SH-SY5Y (cell line): Measurements from ENCODE around the gene NEU2.

Experiments
- GATA2 ChIP-seq: IDR thresholded peaks from 2 replicates; pipeline ENCODE4 v1.6.1; 2011; ENCODE audit warnings: mild to moderate bottlenecking, low read depth, low read length
- GATA3 ChIP-seq: IDR thresholded peaks from 2 replicates; pipeline ENCODE4 v1.6.1; 2011; ENCODE audit warnings: low read depth, mild to moderate bottlenecking, low read length, moderate library complexity

The NEU2 gene

DNA sequence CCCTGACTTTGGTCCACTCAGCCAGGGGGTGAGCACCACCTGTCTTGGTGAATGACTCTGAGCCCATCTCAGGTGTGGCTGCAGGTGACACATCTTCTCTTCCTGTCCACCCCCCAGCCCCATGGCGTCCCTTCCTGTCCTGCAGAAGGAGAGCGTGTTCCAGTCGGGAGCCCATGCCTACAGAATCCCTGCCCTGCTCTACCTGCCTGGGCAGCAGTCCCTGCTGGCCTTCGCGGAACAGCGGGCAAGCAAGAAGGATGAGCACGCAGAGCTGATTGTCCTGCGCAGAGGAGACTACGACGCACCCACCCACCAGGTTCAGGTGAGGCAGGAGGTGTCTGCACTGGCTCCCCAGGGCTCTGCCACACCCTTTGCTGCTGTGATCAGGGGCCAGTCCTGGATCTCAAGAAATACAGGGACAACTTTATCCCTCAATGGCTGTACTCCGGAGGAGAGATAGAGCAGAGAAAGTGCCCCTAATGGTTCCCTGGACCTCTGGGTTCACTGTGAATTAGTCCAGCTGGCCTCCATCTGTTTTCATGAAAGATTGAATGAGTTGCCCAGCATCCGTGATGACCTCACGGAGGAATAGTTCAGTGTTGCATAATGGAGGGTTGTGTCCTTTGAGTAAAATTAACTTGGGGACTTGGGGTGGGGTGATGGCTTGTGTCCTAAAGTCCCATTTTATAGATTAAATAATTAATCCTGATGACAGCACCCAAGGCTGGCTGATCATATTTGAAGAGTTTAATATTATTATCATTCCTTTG, at the start of gene NEU2:
TSS of gene NEU2 (plus strand) at position 122 of the 770 bp plus-strand sequence. CDS start at position 122, 0 bp downstream.
- TF ChIP-seq GATA2 = no peak

DNA sequence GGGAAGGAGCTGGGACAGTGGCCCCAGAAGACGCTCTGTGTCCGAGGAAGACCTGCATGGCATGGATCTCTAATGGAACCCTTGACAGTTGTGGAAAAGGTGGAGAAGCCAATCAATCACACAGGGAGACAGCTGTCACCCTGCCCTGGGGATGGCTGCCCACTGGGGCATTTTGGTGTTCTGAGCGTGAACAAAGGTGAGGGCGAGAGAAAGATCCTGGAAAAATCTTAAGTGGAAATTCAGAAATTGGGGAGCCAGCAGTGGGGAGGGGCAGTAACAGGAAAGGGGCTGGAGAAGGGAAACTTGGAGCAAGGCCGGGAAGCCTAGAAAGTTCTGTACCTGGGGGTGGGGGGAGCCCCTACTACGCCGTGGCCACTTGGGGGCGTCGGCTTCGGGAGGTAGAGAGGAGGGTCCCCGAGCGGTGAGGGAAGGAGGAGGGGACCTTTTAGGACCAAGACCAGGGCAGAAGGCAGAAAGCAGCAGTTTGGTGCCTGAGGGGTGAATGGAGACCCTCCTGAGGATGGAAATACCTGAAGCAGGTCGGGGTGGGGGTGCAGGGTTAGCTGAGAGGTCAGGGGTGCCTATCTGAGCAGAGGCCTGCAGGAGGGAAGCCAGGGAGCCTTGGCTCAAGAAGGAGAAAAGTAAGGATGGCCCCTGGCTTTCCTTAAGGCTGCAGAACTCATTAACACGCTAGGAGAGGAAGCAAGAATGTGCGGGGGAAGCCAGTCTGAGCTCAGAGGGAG, 49.4 kb upstream of the NEU2 start:
- TF ChIP-seq GATA3 (no peak), GATA2 (no peak)

DNA sequence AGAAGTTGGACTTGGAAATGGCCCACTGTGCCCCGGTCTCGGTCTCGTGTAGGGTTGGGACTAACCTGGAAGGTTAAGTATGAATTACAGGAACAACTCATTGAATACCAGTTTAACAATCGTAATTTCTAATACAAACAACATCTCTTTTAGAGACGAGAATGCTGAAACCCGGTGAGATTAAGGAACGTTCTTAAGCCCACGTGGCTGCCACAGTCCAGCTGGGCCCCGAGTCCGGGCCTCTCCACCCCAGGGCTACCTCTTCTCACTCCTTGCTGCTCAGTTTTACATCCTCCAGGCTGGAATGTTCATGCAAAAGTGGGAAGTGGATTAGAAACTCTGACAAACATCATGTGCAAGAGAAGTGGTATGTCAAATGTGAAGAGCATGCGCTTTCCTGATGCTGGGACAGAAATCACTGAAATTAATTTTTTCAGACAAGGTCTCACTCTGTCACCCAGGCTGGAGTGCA, 48.8 kb upstream of the NEU2 start:
- TF ChIP-seq GATA2 (no peak), GATA3 (no peak)

DNA sequence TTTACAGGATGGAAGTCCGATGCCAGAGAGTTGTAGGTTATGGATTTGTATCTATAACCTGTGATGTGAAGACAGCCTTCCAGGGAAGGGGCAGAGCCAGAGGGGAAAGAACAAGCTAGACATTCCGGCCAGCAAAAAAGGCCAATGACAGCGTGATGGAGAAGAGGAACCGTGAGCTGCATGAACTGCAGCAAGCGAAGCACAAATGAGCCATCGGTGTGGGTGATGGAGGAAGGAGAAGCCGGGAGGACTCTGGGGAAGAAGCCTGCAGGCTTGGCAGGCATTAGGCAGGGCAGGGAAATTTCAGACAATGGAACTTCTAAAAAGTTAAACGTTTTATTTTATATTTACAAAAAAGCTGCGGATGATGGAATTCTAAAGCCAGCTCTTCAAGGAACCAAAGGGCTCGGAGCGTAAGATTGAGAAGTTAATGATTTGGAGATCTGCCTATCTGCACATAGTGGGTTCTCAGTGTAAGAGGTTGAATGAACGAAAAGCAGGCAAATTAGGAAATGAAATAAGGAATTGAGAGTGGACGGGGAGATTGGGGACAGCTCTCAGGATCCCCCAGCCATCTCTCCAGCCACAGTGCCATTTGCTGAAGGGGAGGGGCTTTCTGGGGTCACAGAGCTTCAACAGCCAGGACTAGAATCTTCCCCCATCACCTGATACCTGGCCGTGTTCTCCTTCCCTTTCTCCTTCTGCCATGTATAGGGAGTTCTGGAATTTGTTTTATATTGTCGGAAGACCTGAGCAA, 47.8 kb upstream of the NEU2 start:
- TF ChIP-seq GATA2 = no peak
- TF ChIP-seq GATA3 = no peak

DNA sequence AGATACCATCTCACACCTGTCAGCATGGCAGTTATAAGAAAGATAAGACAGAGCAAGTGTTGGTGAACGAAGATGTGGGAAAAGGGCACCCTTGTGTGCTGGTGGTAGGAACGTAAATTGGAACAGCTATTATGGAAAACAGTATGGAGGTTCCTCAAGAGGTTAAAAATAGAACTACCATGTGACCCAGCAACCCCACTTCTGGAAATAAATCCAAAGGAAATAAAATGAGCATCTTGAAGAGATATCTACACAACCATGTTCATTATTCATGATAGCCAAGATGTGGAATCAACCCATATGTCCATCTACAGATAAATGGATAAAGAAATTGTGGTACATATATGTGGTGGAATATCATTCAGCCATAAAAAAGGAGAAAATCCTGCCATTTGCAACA, 46.3 kb upstream of the NEU2 start:
- TF ChIP-seq GATA2 = no peak
- no peak for TF ChIP-seq GATA3

DNA sequence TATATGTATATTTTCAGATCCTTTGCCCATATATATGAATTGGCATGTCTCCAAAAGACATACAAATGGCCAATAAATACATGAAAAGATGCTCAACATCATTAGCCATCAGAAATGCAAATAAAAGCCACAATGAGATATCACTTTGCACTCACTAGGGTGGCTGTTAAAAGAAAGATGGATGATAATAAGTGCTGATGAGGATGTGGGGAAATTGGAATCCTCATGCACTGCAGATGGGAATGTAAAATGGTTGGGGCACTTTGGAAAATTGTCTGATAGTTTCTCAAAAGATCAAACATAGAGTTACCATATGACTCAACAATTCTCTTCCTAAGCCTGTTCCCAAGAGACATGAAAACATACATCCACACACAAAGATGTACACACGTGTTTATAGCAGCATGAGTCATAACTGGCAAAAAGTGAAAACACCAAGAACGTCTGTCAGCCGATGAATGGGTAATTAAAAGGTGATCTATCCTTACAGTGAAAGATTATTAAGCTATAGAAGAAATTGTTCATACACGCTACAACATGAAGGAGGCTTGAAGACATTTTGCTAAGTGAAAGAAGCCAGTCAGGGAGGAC, 39.1 kb upstream of the NEU2 start:
- no peak for TF ChIP-seq GATA3
- no peak for TF ChIP-seq GATA2

DNA sequence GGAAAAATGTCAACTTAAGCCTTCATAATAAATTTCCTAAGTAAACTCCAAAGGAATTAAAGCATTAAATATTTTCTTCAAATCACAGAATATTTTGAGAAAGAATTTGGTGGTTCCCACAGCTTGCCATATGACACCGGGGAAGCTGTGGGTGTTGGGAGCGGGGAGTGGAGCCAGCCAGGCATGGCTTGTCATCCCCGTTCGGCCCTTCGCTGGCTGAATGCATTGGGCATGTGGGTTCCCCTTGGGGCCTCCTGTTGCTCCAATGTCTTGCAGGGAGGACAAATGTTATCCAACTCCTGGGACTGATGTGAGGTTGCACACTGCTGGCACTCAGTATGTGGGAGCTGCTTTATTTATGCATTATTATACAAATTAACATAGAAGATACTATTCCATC, 38.0 kb upstream of the NEU2 start:
- no peak for TF ChIP-seq GATA2
- no peak for TF ChIP-seq GATA3

DNA sequence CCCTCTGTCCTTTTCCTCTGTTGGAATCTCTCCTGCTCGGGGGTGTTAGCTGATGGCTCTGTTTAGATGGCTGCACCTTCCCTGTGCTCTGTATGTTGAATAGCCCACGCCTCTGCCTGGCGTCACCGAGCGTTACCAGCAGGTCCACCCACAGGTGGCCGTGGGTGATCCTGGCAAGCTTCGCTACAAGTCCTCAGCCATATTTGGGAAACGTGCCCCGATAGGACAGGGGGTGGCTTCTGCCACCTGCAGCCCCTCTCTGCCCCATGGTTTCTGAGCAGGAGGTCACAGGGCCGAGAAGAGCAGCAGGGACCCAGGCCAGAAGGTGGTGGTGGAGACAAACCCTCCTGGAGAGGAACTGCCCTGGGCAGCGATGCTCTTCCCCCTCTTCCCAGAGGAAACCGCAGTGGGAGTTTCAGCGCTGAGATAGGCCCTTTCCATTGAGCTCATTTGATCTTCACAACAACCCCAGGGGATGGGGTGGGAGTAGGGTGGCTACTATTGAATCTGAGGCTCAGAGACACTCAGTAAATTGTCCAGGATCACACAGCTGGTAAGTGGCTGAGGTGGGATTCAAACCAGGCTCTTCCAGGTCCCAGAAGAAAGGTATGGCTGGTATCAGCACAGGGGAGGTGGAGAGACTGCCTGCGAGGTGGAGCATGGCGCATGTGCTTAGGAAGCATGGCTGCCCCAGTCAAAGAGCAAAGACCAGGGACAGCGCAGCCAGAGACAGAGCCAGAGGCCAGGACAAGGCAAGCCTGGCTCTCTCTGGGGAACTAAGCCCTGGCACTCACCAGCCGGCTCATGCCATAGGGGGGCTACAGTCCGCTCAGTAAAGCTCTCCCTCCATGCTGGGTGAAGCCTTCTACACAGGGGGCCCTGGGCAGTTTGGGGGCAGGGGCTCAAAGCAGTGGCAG, 34.5 kb upstream of the NEU2 start:
- TF ChIP-seq GATA3 (no peak), GATA2 (no peak)

DNA sequence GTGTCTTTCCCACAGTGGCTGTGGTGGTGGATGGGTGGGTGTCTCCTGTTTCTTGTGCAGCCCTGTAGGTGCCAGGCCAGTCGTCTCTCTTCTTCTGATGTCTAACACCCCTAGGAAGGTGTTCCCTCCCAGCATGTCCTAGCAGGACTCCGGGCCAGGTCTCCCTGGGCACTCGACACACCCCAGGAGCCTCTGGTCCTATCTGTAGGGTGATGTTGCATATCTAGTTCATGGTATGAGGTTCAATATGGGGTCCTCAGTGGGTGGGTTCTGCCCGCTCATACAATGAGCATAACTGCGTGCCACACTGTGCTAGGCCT, 33.8 kb upstream of the NEU2 start:
- TF ChIP-seq GATA3 = no peak
- TF ChIP-seq GATA2 = no peak

DNA sequence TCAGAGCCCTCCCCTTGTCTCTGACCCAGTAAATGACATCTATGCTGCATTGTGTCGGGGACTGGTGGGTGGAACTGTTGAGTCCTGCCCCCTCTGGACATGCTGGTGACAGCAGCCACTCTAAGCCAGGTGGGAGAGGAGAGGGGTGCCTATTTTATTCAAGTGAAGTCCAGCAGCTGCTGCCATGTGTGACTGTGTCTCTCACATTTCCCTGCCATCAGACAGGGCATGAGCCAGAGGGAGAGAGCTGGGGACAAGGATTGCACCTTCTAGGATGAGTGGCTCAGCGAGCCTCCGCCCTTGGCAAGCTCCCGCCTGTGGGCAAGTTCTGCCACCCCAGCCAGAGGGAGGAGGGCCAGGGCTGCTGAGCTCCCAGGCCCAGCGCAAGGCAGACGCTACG, 33.1 kb upstream of the NEU2 start:
- TF ChIP-seq GATA2 (no peak), GATA3 (no peak)

DNA sequence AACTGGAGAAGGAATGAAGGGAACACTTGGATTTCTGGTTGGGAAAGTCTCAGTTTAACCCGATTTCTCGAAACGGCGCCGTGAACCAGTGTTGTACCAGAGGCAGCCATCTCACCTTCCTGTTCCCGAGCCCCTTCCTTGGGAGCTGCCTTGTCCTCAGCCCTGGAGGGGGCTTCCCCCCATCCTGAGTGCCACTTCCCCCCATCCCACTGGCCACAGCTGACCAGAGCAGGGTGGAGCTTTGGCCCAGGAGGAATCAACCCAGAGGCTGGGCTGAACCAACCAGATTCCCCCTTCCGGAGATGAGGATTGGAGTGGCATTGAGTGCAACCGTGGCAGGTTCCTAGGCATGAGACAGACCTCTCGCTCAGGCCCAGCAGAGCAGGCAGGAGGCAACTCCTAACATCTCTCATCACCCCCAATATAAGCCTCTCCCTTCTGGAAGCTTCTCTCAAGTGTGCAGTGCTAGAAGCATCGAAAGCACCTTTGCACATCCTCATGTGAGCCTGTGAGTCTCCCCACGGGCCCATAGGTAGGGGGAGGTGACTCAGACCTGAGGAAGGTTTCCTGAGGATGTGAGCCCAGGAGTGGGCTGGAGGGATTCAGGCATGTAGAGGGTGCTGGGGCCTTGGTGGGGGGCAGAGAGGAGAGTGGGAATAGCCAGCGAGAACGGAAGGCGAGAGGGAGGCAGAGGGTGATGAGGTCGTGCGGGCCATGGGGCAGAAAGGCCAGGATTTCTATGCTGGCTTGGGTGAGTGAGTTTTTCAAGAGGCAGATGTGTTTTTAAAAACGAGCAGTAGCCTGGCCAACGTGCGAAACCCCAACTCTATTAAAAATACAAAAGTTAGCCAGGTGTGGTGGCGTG, 31.4 kb upstream of the NEU2 start:
- no peak for TF ChIP-seq GATA2
- TF ChIP-seq GATA3 = no peak
